Nephron (organoid): ENCODE results near the gene PLCB4.

Source experiments
- H3K27ac Mint-ChIP-seq, 3 experiments: 2 replicates each; pipeline ENCODE4 v1.8.0; 2020; ENCODE audit warnings: mixed read lengths in 3 of 3, mild to moderate bottlenecking in 2 of 3, moderate library complexity in 1 of 3
- H3K27me3 Mint-ChIP-seq: 2 replicates; pipeline ENCODE4 v1.8.0; 2021; ENCODE audit warnings: low read depth, mild to moderate bottlenecking, moderate library complexity, mixed read lengths
- H3K36me3 Mint-ChIP-seq: 2 replicates; pipeline ENCODE4 v1.8.0; 2020; ENCODE audit warnings: low read depth, mixed read lengths
- H3K4me1 Mint-ChIP-seq: 2 replicates; pipeline ENCODE4 v1.8.0; 2020; ENCODE audit warnings: mixed read lengths
- H3K4me3 Mint-ChIP-seq, 3 experiments: 2 replicates each; pipeline ENCODE4 v1.8.0; 2020; ENCODE audit warnings: mild to moderate bottlenecking in 3 of 3, mixed read lengths in 3 of 3, moderate library complexity in 2 of 3
- H3K9me3 Mint-ChIP-seq: 2 replicates; pipeline ENCODE4 v1.8.0; 2020; ENCODE audit warnings: mixed read lengths
- TF ChIP-seq, protein P1 (sequence below), 3 experiments: fragments of 200-600 bp; sonication (generic); IDR thresholded peaks; one replicate each; pipeline ENCODE4 v1.5.0; 2021; ENCODE audit warnings: antibody characterized with exemption in 3 of 3; ENCODE audit not compliant: unreplicated experiment in 3 of 3

PLCB4 gene

GRCh38 chr20:9109566-9109965, 40.7 kb downstream of the PLCB4 start:
- H3K9me3 Mint-ChIP-seq, result no peaks in the 10 kb centered on the region
- no peaks in the 10 kb centered on the region for H3K27me3 Mint-ChIP-seq
- H3K4me1 Mint-ChIP-seq, result peaks cover 20% of the 10 kb centered on the region
- TF ChIP-seq, protein P1, sequence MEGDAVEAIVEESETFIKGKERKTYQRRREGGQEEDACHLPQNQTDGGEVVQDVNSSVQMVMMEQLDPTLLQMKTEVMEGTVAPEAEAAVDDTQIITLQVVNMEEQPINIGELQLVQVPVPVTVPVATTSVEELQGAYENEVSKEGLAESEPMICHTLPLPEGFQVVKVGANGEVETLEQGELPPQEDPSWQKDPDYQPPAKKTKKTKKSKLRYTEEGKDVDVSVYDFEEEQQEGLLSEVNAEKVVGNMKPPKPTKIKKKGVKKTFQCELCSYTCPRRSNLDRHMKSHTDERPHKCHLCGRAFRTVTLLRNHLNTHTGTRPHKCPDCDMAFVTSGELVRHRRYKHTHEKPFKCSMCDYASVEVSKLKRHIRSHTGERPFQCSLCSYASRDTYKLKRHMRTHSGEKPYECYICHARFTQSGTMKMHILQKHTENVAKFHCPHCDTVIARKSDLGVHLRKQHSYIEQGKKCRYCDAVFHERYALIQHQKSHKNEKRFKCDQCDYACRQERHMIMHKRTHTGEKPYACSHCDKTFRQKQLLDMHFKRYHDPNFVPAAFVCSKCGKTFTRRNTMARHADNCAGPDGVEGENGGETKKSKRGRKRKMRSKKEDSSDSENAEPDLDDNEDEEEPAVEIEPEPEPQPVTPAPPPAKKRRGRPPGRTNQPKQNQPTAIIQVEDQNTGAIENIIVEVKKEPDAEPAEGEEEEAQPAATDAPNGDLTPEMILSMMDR (IDR thresholded peaks at IDR 0.05; ENCODE audit: unreplicated experiment in 3 of 3), result no peak
- peaks cover 2% of the 10 kb centered on the region for H3K36me3 Mint-ChIP-seq
- no peak overlapping the region for H3K27ac Mint-ChIP-seq
- no peak overlapping the region for H3K4me3 Mint-ChIP-seq

- Mint-ChIP-seq H3K36me3 (no peaks in the 10 kb centered on the region), H3K9me3 (no peaks in the 10 kb centered on the region), H3K4me3 (no peak overlapping the region), H3K27ac (no peak overlapping the region), H3K27me3 (no peaks in the 10 kb centered on the region), H3K4me1 (peaks cover 20% of the 10 kb centered on the region)
- TF ChIP-seq, protein P1 (IDR thresholded peaks at IDR 0.05; ENCODE audit: unreplicated experiment in 3 of 3), result no peak
Observed at GRCh38 chr20:9110365-9110764, 41.5 kb downstream of the PLCB4 start.

GRCh38 chr20:9110916-9111432, 42.1 kb downstream of the PLCB4 start:
- H3K9me3 Mint-ChIP-seq, result no peaks in the 10 kb centered on the region
- no peaks in the 10 kb centered on the region for H3K27me3 Mint-ChIP-seq
- H3K27ac Mint-ChIP-seq, result no peak overlapping the region
- TF ChIP-seq, protein P1 (IDR thresholded peaks at IDR 0.05; ENCODE audit: unreplicated experiment in 3 of 3), result no peak
- no peak overlapping the region for H3K4me3 Mint-ChIP-seq
- peaks cover 20% of the 10 kb centered on the region for H3K4me1 Mint-ChIP-seq
- H3K36me3 Mint-ChIP-seq, result no peaks in the 10 kb centered on the region

GRCh38 chr20:9112541-9113515, 43.9 kb downstream of the PLCB4 start:
- Mint-ChIP-seq H3K36me3 (no peaks in the 10 kb centered on the region), H3K27me3 (no peaks in the 10 kb centered on the region), H3K9me3 (no peaks in the 10 kb centered on the region), H3K4me3 (no peak overlapping the region), H3K4me1 (peaks cover 20% of the 10 kb centered on the region), H3K27ac (peak overlapping the region in 1 of 3 experiments; percentile 59)
- TF ChIP-seq, protein P1 (IDR thresholded peaks at IDR 0.05; ENCODE audit: unreplicated experiment in 3 of 3), result no peak

GRCh38 chr20:9114709-9115108, 45.8 kb downstream of the PLCB4 start:
- no peak overlapping the region for H3K27ac Mint-ChIP-seq
- no peaks in the 10 kb centered on the region for H3K9me3 Mint-ChIP-seq
- H3K4me3 Mint-ChIP-seq, result no peak overlapping the region
- H3K27me3 Mint-ChIP-seq, result no peaks in the 10 kb centered on the region
- TF ChIP-seq, protein P1 (IDR thresholded peaks at IDR 0.05; ENCODE audit: unreplicated experiment in 3 of 3), result no peak
- peaks cover 16% of the 10 kb centered on the region for H3K4me1 Mint-ChIP-seq
- no peaks in the 10 kb centered on the region for H3K36me3 Mint-ChIP-seq
